WTC11 (cell line): Measurements from ENCODE around the gene ACIN1. TPM values are rescaled to one million over a fixed set of nuclear protein-coding genes. Genes with fewer than 3 reads are reported as not detected.

ENCODE experiments used
- ATAC-seq: fragments of 200-7000 bp; cut with Tn5 transposase; 2 replicates; pipeline ENCODE4 v1.10.0; 2021; ENCODE audit warnings: mild to moderate bottlenecking, moderate library complexity
- CTCF ChIA-PET: fragments of 300-600 bp; sonication (Branson Sonifier 250); formaldehyde crosslinking; loops from one replicate; lab custom pipeline; 2021; ENCODE audit warnings: antibody characterized with exemption; lab: Charles Lee
- POLR2A ChIA-PET: fragments of 350-600 bp; sonication (Branson Sonifier 250); formaldehyde crosslinking; loops from one replicate; lab custom pipeline; 2021; ENCODE audit warnings: antibody characterized with exemption; lab: Charles Lee
- DNase-seq: peaks from one replicate; pipeline ENCODE4 v3.0.0; 2021; ENCODE audit warnings: low spot score
- H3K27ac Mint-ChIP-seq: 2 replicates; pipeline ENCODE4 v1.8.0; 2021; ENCODE audit warnings: mixed read lengths
- H3K27me3 Mint-ChIP-seq: 2 replicates; pipeline ENCODE4 v1.8.0; 2021; ENCODE audit warnings: low read depth, mild to moderate bottlenecking, moderate library complexity, mixed read lengths
- H3K36me3 Mint-ChIP-seq: 2 replicates; pipeline ENCODE4 v1.8.0; 2021; ENCODE audit warnings: mixed read lengths
- H3K4me1 Mint-ChIP-seq: 2 replicates; pipeline ENCODE4 v1.8.0; 2022; ENCODE audit warnings: mixed read lengths
- H3K4me3 Mint-ChIP-seq: 2 replicates; pipeline ENCODE4 v1.8.0; 2021; ENCODE audit warnings: mild to moderate bottlenecking, moderate library complexity, mixed read lengths
- H3K9me3 Mint-ChIP-seq: 2 replicates; pipeline ENCODE4 v1.8.0; 2021; ENCODE audit warnings: mixed read lengths
- AR ChIP-seq: fragments of 250-450 bp; sonication (Bioruptor Pico); IDR thresholded peaks from 2 replicates; pipeline ENCODE4 v1.9.0; 2021; ENCODE audit warnings: mild to moderate bottlenecking
- ATF2 ChIP-seq: sonication (generic); formaldehyde crosslinking; IDR thresholded peaks from 2 replicates; pipeline ENCODE4 v1.8.1; 2022; ENCODE audit warnings: low read depth, missing genetic modification reagents, borderline replicate concordance
- CREM ChIP-seq: sonication (generic); formaldehyde crosslinking; IDR thresholded peaks from 2 replicates; pipeline ENCODE4 v1.8.1; 2022; ENCODE audit warnings: mild to moderate bottlenecking, missing genetic modification reagents, moderate library complexity
- CTCF ChIP-seq: fragments of 200-600 bp; IDR thresholded peaks from 2 replicates; pipeline ENCODE4 v1.8.0; 2022; ENCODE audit warnings: antibody characterized with exemption
- E2F1 ChIP-seq: sonication (generic); formaldehyde crosslinking; IDR thresholded peaks from 2 replicates; pipeline ENCODE4 v1.8.0; 2022; ENCODE audit warnings: mild to moderate bottlenecking, missing genetic modification reagents
- E2F4 ChIP-seq: sonication (generic); formaldehyde crosslinking; IDR thresholded peaks from 2 replicates; pipeline ENCODE4 v1.8.1; 2022; ENCODE audit warnings: low read depth, mild to moderate bottlenecking, moderate library complexity, missing genetic modification reagents, borderline replicate concordance
- FOXK1 ChIP-seq: sonication (generic); formaldehyde crosslinking; IDR thresholded peaks from 2 replicates; pipeline ENCODE4 v1.8.0; 2022; ENCODE audit warnings: mild to moderate bottlenecking, moderate library complexity, missing genetic modification reagents
- JUN ChIP-seq: sonication (generic); formaldehyde crosslinking; IDR thresholded peaks from 2 replicates; pipeline ENCODE4 v1.8.0; 2023; ENCODE audit warnings: mild to moderate bottlenecking, missing genetic modification reagents
- MLX ChIP-seq: sonication (generic); formaldehyde crosslinking; IDR thresholded peaks from 2 replicates; pipeline ENCODE4 v1.8.1; 2023; ENCODE audit warnings: mild to moderate bottlenecking, missing genetic modification reagents, moderate library complexity
- NR1H2 ChIP-seq: sonication (generic); formaldehyde crosslinking; IDR thresholded peaks from 2 replicates; pipeline ENCODE4 v1.9.0; 2021; ENCODE audit warnings: mild to moderate bottlenecking, moderate library complexity, missing genetic modification reagents
- NR2C2 ChIP-seq: sonication (generic); formaldehyde crosslinking; IDR thresholded peaks from 2 replicates; pipeline ENCODE4 v1.8.0; 2022; ENCODE audit warnings: mild to moderate bottlenecking, missing genetic modification reagents
- NR3C1 ChIP-seq: sonication (generic); formaldehyde crosslinking; conservative IDR thresholded peaks from 2 replicates; pipeline ENCODE4 v1.8.1; 2023; ENCODE audit warnings: low read depth, mild to moderate bottlenecking, missing genetic modification reagents
- PRRX2 ChIP-seq: fragments of 250-450 bp; sonication (Bioruptor Pico); IDR thresholded peaks from 2 replicates; pipeline ENCODE4 v1.8.0; 2021; ENCODE audit warnings: mild to moderate bottlenecking
- RORB ChIP-seq: fragments of 250-450 bp; sonication (Bioruptor Pico); IDR thresholded peaks from 2 replicates; pipeline ENCODE4 v1.9.0; 2021; ENCODE audit warnings: mild to moderate bottlenecking
- SMAD3 ChIP-seq: sonication (generic); formaldehyde crosslinking; IDR thresholded peaks from 2 replicates; pipeline ENCODE4 v1.8.0; 2022; ENCODE audit warnings: missing genetic modification reagents, mild to moderate bottlenecking, borderline replicate concordance
- TCF7 ChIP-seq: sonication (generic); formaldehyde crosslinking; IDR thresholded peaks from 2 replicates; pipeline ENCODE4 v1.8.0; 2022; ENCODE audit warnings: mild to moderate bottlenecking, low read depth, missing genetic modification reagents, moderate library complexity
- ZMAT4 ChIP-seq: fragments of 250-450 bp; sonication (Bioruptor Pico); IDR thresholded peaks from 2 replicates; pipeline ENCODE4 v1.9.0; 2021; ENCODE audit warnings: mild to moderate bottlenecking
- ZNF423 ChIP-seq: fragments of 250-450 bp; sonication (Bioruptor Pico); IDR thresholded peaks from 2 replicates; pipeline ENCODE4 v2.1.2; 2022; ENCODE audit warnings: mild to moderate bottlenecking, moderate library complexity
- ZNF512 ChIP-seq: sonication (generic); formaldehyde crosslinking; IDR thresholded peaks from 2 replicates; pipeline ENCODE4 v1.8.1; 2022; ENCODE audit warnings: missing genetic modification reagents, borderline replicate concordance
- ZNF532 ChIP-seq: fragments of 250-450 bp; sonication (Bioruptor Pico); IDR thresholded peaks from 2 replicates; pipeline ENCODE4 v1.9.0; 2021; ENCODE audit warnings: mild to moderate bottlenecking, borderline replicate concordance
- total RNA-seq: library from RNA; stranded (reverse); gene quantifications from 3 replicates; pipeline ENCODE4 v1.2.3, GENCODE V29; 2021

The ACIN1 gene
- total RNA-seq, 1 experiment from 2014 or later: 229 TPM

- CTCF ChIA-PET: interaction anchor here (5.0 kb wide), 1 partner anchor 18 kb away, joined by 20 read pairs; no protein-coding TSS in a partner anchor
- POLR2A ChIA-PET: no interaction called here
These were observed 8.4 kb downstream of the ACIN1 start for GRCh38 chr14:23086565-23086964.

More at GRCh38 chr14:23086565-23086964, 8.4 kb downstream of the ACIN1 start:
- TF ChIP-seq JUN (CRISPR knock-in tag) (no peak), RORB (CRISPR knock-in tag) (no peak), FOXK1 (CRISPR knock-in tag) (no peak), CREM (CRISPR knock-in tag) (no peak), CTCF (no peak), PRRX2 (CRISPR knock-in tag) (no peak), ATF2 (CRISPR knock-in tag) (no peak), E2F4 (CRISPR knock-in tag) (no peak), SMAD3 (CRISPR knock-in tag) (no peak), NR1H2 (no peak), AR (no peak), NR2C2 (CRISPR knock-in tag) (no peak), MLX (CRISPR knock-in tag) (no peak), E2F1 (no peak), ZNF532 (CRISPR knock-in tag) (no peak), NR3C1 (no peak), TCF7 (CRISPR knock-in tag) (no peak), ZMAT4 (no peak), ZNF423 (no peak), ZNF512 (CRISPR knock-in tag) (no peak)
- Mint-ChIP-seq H3K27ac (no peak overlapping the region), H3K4me3 (no peak overlapping the region), H3K9me3 (no peaks in the 10 kb centered on the region), H3K4me1 (no peaks in the 10 kb centered on the region), H3K36me3 (peaks cover 75% of the 10 kb centered on the region), H3K27me3 (no peaks in the 10 kb centered on the region)
- DNase-seq (no peak), ATAC-seq (no peak)
